Calu3 (cell line): ENCODE results near the gene CHD3. TPM values are rescaled to one million over a fixed set of nuclear protein-coding genes. Genes with fewer than 3 reads are reported as not detected.

Experiments used
- BruUV-seq: library from RNA; stranded (reverse); fragments of 400-500 nt; replicated peaks from 2 replicates; lab custom pipeline; 2021; lab: Mats Ljungman, UMichigan
- CTCF ChIA-PET: fragments of 300-600 bp; sonication (Branson Sonifier 250); formaldehyde crosslinking; loops from one replicate; lab custom pipeline; 2022; ENCODE audit warnings: antibody characterized with exemption; lab: Charles Lee
- DNase-seq: peaks from one replicate; pipeline ENCODE4 v3.0.0; 2022
- H3K27ac Mint-ChIP-seq: one replicate; pipeline ENCODE4 v1.8.0; 2022; ENCODE audit warnings: mixed read lengths; ENCODE audit not compliant: unreplicated experiment
- H3K27me3 Mint-ChIP-seq: one replicate; pipeline ENCODE4 v1.8.0; 2022; ENCODE audit warnings: mixed read lengths; ENCODE audit not compliant: unreplicated experiment
- H3K36me3 Mint-ChIP-seq: one replicate; pipeline ENCODE4 v1.8.0; 2022; ENCODE audit warnings: mild to moderate bottlenecking, moderate library complexity, mixed read lengths; ENCODE audit not compliant: insufficient read depth, unreplicated experiment
- H3K4me1 Mint-ChIP-seq: one replicate; pipeline ENCODE4 v1.8.0; 2022; ENCODE audit warnings: mild to moderate bottlenecking, low read depth, mixed read lengths; ENCODE audit not compliant: unreplicated experiment
- H3K4me3 Mint-ChIP-seq: one replicate; pipeline ENCODE4 v1.8.0; 2022; ENCODE audit warnings: mild to moderate bottlenecking, low read depth, moderate library complexity, mixed read lengths; ENCODE audit not compliant: unreplicated experiment
- H3K9me3 Mint-ChIP-seq: one replicate; pipeline ENCODE4 v1.8.0; 2022; ENCODE audit warnings: low read depth, mixed read lengths; ENCODE audit not compliant: unreplicated experiment
- CTCF ChIP-seq: fragments of 200-600 bp; IDR thresholded peaks from one replicate; pipeline ENCODE4 v1.8.0; 2022; ENCODE audit warnings: antibody characterized with exemption; ENCODE audit not compliant: unreplicated experiment
- intact Hi-C: fragments of 100-400 bp; cut with micrococcal nuclease; formaldehyde crosslinking; loops from one replicate; pipeline ENCODE4 v1.10.0; 2022; ENCODE audit not compliant: unreplicated experiment
- total RNA-seq: library from RNA; stranded (reverse); gene quantifications from 2 replicates; pipeline ENCODE4 v1.2.3, GENCODE V29; 2022

CHD3 gene
- total RNA-seq, 1 experiment from 2014 or later = 116 TPM

DNA sequence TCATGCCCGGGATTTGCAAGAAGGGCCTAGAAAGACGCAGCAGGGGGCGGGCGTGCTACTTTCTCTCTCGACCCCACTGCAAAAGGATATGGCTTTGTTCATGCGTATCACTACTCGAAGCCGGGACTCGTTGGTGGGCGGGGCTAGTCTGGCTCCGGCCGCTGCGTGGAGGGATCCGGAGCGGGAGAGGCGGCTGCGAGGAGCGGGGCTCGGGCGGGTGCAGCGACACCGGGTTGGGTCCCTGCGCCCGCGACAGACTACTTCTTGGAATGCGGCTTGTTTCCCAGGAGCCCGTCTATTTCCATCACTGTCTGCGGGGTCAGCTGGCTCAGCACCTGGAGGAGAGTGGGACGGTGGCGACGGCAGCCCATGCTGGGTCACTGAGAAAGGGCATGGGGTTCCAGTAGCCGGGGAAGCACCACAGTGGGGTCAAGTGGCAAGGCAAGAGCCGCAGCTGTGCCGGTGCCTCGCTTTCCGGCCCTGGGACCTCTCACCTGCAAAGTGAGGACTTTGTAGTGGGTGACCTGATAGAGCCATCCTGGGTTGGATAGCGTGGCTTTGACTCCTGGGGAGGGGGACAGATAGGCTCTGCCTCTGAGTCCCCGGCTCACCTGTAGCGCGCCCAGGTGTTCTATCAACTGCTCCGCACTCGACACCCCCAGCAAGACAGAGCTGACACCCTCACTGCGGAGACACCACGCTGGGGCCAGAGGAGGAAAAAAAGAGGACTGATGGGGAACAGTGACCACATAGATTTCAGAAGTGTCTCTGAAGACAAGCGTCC lies 34.4 kb downstream of the CHD3 start:
- no peaks in the 10 kb centered on the region for H3K27me3 Mint-ChIP-seq
- H3K4me3 Mint-ChIP-seq = peak overlapping the region; percentile 28
- CTCF ChIA-PET = no interaction called here
- peak; percentile 13 for DNase-seq
- BruUV-seq = no TSS peak
- H3K27ac Mint-ChIP-seq = no peak overlapping the region
- no peaks in the 10 kb centered on the region for H3K9me3 Mint-ChIP-seq
- no peaks in the 10 kb centered on the region for H3K4me1 Mint-ChIP-seq
- TF ChIP-seq CTCF = no peak
- no peaks in the 10 kb centered on the region for H3K36me3 Mint-ChIP-seq
- intact Hi-C loops = no loop called here

DNA sequence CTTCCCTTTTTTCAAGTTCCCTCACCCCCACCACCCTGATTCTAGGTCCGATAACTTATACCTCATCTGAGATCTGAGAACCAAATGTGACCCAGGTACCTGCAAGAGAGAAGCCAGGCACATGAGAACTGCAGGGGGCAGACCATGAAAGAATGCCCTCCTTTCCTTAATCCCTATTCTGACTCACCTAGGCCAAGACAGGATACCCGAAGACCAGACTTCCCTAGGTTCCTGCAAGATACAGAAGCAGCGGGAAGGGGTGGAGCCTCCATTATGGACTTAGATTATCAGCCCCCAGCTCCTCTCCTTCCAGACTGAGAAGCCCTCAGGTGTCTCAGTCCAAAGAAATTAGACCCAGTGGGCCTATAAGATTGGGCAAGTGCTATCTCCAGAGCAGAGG lies 39.0 kb downstream of the CHD3 start:
- no TSS peak for BruUV-seq
- Mint-ChIP-seq H3K4me3 (no peak overlapping the region), H3K27me3 (no peaks in the 10 kb centered on the region), H3K36me3 (peaks cover 21% of the 10 kb centered on the region), H3K27ac (no peak overlapping the region), H3K4me1 (no peaks in the 10 kb centered on the region), H3K9me3 (no peaks in the 10 kb centered on the region)
- CTCF ChIA-PET = no interaction called here
- intact Hi-C loops = no loop called here
- TF ChIP-seq CTCF = no peak
- no peak for DNase-seq

DNA sequence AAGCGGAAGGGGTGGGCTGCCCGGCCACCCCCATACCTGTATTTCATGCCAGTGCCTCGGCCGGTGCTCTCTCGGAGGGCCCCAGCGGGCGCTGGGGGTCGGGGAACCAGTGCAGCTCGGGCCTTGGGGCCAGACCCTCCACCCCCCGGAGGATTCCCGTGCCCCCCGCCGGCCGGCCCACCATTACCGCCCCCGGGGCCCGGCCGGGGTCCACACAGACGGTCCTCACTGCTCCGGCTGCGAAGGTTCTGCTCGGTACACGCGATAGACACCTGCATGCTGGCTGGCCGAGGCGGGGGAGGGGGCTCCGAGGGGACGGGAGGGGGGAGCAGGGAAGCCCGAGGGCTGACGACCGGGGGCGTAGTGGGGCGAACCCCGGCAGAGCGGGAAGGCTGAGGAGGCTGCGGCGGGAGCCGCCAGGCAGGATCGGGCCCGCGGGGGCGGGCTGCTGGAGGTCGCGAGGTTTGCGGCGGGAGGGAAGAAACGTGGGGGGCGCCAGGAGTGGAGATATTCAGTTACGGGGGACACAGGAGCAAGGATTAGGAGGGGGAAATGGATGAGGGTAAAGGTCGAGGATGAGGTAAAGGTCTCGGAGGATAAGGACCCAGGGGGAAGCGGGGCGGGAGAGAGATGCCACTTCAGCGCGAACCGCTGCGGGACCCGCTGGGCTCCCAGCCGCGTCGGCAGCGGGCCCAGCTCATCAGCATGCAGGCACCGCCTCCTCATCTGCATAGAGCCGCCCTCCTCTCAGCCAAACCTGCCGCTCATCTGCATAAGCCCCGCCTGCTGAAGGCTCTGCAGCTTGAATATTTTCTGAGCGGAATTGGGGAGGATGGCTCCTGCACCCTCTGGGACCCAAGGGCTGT lies 40.8 kb downstream of the CHD3 start, which contains the start of gene KCNAB3:
TSS of gene KCNAB3 (minus strand) at position 699 of the 866 bp plus-strand sequence. CDS start at position 278, 421 bp downstream.
- Mint-ChIP-seq H3K4me1 (peaks cover 18% of the 10 kb centered on the region), H3K4me3 (peak within 1 kb of the TSS; percentile 91), H3K27ac (no peak within 1 kb of the TSS), H3K9me3 (no peaks in the 10 kb centered on the region), H3K27me3 (no peaks in the 10 kb centered on the region), H3K36me3 (peaks cover 29% of the 10 kb centered on the region)
- no peak for DNase-seq
- intact Hi-C loops = loop anchor here (10.0 kb wide), 1 partner anchor 45 kb away; the partner anchor contains the start of gene CHD3
- TF ChIP-seq CTCF = no peak
- no TSS peak for BruUV-seq
- CTCF ChIA-PET = no interaction called here

DNA sequence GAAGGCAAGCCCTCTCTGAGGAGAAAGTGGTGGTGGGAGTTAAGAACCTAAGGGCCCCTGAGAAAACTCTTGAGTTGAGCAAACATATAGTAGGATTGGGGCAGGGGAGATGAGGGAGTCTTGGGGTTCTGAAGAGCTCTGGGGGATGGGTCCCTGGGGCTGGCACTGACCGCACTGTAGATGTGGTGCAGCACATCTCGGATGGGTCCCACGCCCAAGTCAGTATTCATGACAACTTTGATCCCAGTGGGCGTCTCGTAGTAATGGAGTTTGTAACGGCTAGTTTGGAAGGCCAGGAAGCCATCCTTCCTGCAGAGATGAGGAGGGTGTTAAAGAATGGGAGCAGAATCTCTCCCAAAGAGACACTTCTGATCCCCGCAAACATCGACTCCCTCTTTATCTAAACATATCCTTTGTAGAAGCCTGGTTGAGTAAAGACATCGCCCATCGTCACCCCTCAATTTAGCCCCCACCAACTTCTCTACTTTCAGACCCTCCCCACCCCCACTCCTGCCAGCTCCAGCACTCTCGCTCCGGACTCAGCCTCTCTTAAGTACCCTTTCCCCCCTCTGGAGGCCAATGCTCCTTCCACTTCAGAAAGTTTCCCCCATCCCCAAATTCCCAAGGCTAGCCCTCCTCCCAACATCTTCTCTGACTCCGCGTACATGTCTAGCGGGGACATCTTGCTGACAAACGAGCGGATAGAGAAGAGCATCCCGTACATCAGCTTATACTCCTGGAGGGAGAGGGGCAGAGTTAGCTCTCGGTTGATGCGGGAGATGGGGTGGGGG lies 42.4 kb downstream of the CHD3 start:
- Mint-ChIP-seq H3K9me3 (no peaks in the 10 kb centered on the region), H3K4me3 (peak overlapping the region; percentile 91), H3K27me3 (no peaks in the 10 kb centered on the region), H3K4me1 (peaks cover 20% of the 10 kb centered on the region), H3K27ac (no peak overlapping the region), H3K36me3 (peaks cover 38% of the 10 kb centered on the region)
- TF ChIP-seq CTCF = no peak
- intact Hi-C loops = loop anchor here (10.0 kb wide), 1 partner anchor 46 kb away; the partner anchor contains the start of gene CHD3
- no peak for DNase-seq
- BruUV-seq = TSS peak; percentile 91
- CTCF ChIA-PET = interaction anchor here (0.6 to 2.6 kb wide), 5 partner anchors 49 to 188 kb away, joined by 3 to 16 read pairs (median 3); no protein-coding TSS in a partner anchor
